HL-60/S4 (cell line): Measurements from ENCODE around the gene LAMC3.

ENCODE experiments used
- in situ Hi-C: fragments of 300-500 bp; cut with MboI; formaldehyde crosslinking; loops from 2 replicates; pipeline ENCODE4 v1.14.3; 2022; ENCODE audit warnings: low sequenced_read_pairs

The LAMC3 gene

DNA sequence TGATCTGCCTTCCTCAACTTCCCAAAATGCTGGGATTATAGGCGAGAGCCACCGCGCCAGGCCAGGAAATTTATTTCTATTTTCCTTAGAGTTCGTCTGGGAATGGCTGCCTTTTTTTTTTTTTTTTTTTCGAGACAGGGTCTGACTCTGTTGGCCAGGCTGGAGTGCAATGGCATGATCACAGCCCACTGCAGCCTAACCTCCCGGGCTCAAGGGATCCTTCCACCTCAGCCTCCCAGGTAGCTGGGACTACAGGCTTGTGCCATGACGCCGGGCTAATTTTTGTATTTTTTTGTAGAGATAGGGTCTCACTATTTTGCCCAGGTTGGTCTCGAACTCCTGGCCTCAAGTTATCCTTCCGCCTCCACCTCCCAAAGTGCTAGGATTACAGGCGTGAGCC is 888 bp upstream of the LAMC3 start:
- in situ Hi-C loops, result no loop called here

DNA sequence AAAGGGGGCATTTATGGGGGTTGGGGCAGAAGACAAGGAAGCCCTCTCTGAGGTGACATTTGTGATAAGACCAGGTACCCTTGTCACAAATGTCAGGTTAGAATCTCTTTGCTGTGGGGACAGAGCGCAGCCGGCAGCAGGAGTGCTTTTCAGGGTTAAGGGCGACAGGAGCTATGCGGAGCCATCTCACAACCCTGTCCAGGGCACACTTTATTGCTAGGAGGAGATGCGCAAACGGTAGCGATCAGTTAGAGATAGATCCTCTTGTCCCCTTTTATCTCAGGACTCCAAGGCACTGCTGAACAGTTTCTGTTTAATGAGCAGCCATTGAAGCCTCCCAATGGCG is 438 bp upstream of the LAMC3 start:
- in situ Hi-C loops, result no loop called here

DNA sequence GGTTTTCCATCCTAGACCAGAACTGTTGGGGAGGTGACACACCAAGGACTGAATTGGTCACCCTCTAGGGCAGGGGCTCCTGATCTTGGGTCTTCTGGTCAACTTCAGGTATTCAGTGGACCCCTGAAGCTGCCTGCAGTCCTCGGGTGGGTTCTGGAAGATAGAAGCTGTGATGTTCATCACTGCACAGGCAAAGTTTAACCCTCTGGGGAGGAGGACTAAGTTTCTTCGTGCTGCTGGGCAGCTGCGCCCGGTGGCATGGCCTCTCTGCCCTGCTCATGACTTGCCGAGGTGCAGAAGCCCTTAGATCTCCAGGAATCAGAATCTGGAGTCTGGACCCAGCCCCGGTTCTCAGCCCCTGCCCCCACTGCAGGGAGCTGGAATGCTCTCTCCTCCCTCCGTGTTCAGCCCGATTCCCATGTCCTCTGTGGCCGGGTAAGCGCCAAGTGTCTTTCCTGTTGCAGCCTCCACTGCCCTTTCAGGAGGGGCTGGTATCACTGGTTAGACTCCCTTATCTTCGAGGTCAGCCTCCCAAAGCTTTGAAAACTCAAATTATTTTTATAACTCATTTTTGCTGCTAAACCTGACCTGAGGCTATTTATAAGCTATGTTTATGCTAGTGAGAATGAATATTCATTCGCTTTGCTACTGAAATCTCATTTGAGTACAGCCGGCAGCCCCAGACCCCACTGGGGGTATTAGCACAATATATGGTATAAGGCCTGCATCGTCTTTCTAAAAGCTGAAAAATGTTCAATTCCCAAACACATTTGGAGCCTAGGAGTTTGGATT is 1.7 kb downstream of the LAMC3 start:
- in situ Hi-C loops, result no loop called here

DNA sequence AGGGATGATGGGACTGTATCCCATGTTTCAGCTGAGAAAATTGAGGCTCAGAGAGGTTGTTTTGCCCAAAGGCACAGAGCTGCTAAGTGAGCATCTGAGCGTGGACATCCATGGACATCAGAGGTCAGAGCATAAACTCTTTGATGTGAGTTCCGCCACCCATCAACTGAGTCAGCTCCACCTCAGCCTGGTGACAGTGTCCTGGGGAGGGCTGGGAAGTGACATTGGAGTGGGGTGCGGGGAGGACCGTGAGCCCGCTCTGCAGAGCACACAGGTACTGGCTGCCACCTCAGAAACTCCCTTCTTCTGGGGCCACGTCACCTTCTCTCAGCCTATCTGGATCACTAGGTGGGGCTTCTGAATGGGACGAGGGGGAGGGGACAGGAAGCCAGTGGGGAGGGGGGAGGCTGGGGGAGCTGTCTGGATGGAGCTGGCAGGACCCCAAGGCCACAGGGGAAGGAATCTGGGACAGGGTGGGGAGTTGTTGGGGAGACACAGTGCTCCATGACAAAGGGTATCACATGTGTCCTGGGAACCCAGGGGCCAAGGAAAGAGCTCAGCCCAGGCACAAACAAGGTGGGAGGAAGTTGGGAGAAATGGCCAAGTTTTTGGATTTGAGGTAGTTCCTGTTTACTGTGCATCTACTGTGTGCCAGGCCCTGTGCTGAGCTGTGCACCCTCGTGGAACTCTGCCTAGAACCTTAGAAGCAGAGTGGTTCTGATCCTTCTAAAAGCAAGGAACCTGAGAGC is 2.5 kb downstream of the LAMC3 start:
- in situ Hi-C loops, result no loop called here

DNA sequence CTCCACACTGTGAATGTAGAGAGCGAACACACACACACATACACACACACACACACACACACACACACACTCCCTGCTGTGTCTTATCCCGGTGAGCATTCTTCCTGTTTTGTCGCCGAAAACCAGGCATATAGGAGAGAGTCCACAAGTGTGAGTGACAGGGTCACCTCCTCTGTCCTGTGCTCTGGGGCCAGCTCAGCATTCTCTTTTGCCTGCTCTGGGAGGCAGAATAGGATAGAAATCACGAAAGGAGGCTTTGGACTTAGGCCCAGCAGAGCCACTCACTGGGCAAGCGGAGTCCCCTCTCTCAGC is 3.0 kb downstream of the LAMC3 start:
- in situ Hi-C loops, result no loop called here

DNA sequence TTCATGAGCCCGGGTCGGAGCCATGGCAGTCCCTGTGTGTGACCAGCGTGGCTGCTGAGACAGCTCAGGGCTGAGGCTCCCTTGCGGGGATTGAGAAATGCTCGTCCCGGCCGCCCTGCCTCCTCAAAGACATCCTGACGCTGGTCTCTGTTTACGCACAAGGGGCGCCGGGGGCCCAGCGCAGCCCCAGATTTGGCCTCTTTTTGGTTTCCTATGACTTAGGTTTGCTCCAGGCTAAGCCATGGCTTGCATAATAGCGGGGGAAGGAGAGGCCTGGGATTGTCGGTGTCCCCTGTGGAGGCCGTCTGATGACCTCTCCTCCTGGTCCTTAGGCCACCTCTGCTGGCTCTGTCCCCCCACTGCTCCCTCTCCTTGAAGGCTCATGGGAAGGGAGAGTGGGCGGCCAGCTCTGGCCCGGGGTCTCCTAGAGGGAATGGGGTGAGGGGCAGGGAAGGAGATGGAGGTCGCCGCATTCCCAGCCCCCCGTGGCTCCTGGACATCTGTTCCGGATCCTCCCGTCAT is 3.5 kb downstream of the LAMC3 start:
- in situ Hi-C loops, result no loop called here

DNA sequence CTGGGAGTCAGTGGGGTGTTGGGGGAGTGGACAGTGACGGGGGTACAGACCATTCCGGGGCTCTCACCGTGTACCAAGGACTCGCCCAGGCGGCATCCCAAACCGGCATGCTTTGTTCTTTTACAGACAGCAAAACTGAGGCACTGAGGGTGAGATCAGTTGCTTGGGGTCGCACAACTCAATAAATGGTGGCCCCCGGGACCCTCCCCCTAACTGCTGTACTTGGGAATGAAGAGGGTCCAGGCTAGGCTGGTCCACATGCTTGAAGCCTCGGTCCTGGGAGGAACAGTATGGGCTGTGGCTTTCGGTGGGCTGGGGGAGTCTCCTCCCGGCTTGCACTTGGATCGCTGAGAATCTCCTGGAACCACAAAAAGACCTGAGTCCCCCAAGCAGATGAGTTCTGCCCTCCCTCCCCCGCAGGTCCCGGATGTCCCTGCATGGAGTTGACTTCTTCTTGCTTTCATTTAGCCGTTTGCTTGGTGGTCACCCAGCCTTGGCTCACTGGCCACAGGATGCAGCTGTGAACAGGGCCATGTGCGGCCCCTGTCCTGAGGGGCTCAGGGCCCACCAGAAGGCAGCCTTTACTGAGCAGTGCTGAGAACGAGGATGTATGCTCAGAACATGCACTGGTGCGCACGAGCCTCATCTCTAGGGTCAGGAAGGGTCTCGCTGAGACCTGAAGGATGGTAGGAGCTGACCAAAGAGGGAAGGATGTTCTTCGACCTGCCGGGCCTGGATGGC is 4.2 kb downstream of the LAMC3 start:
- in situ Hi-C loops, result no loop called here

DNA sequence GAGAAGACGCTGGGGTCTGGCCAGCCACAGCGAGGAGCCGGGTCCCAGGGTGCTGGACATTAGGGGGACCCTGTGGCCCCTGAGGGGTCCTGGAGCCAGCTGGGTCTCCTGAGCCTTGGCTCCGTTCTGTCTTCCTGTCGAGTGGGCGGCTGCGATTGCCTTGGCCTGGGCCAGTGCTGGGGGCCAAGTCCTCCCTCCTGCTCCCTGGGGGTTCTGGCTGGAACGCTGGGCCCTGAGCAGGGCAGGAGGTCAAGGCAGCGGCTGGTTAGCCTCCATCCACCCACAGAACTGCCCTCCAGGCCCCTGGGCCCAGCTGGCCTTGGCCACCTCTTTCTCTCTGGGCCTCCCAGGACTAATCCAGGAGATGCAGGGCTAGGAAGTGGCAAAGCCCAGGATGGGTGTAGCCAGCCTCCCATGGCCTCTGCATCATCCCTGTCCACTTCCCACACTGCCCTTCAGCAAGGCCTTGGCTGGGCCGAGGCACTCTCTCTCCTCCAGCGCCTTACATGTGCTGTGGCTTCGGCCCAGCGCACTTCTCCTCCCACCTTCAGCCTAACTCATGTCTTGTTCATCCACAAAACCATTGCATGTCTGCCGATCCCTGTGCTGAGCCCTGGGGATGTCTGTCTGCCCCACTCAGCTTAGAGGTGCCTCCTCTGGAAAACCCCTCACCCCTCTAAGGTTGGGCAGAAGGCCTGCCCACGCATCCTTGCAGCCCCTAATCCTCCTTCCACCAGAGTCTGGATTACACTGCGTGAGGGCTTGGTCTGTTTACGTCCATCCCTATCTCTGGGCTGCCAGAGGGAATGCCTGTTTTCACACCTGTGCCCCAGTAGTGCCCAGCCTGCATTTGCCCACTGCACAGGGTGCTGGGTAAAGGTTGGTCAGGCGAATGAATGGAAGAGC is 5.0 kb downstream of the LAMC3 start:
- in situ Hi-C loops, result no loop called here

DNA sequence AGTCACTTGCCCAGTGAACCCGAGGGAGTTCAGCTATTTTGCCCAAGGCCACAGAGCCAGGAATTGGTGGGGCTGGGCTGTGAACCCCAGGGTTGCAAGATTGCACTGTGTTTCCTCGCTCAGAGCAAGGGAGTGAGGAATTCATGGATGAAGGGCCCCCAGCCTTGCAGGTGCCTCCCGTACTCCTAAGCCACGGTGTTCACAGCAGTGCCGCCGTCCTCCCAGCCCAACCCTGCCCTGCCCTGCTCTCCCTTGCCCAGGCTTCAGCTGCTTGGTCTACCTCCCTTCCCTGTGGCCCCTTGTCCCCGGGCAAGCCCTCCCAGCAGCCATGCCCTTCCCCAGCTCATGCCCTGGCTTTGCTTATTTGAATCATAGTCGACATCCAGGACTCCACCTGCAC is 6.1 kb downstream of the LAMC3 start:
- in situ Hi-C loops, result no loop called here

DNA sequence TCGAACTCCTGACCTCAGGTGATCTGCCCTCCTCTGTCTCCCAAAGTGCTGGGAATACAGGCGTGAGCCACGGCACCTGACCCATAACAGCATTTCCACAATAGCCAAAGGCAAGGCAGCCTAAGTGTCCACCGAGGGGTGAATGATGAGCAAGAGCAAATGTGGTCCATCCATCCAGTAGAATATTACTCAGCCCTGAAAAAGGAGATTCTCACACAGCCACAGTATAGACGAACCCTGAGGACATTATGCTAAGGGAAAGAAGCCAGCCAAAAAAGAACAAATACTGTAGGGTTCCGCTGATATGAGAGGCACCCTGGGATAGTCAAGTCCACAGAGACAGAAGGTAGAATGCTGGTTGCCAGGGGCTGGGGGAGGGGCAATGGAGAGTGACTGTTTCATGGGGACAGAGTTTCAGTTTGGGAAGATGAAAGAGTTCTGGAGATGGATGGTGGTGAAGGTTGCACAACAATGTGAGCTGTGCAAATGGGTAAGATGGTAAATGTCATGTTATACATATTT is 7.0 kb downstream of the LAMC3 start:
- in situ Hi-C loops, result no loop called here

DNA sequence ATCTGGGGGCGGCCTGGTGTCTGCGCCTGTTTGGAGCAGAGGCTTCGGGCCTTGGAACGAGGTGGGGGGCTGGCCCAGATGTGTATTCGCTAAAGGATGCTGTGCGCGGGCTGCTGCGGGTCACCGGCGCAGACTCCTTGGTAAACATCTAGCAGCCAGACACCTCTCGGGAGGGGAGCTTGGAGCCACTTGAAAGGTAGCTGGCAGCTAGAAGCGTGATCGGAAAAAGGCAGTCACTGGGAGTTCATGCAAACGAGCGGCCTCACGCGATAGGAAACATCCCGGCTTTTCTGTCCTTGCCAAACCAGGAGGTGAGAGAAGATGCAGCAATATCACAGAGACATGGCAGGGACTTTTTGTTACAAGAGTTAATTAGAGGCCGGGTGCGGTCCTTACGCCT is 8.1 kb downstream of the LAMC3 start:
- in situ Hi-C loops, result no loop called here

DNA sequence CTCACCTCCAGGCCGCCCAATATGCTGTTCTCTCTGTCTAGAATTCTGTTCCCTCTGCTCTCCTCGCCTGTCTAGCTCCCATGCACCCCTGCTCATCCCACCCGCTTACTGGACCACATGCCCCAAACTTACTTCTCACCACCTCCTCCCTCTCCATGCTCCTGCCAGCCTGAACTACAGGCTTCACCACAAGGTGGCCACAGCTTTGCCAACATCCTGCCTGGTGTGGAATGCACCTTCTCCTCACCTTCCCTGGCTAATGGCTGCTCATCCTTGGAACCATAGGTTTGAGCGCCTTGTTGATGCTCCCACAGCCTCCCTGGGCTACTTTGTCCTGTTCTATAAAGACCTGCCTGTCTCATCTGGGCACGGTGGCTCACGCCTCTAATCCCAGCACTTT is 9.6 kb downstream of the LAMC3 start:
- in situ Hi-C loops, result no loop called here

DNA sequence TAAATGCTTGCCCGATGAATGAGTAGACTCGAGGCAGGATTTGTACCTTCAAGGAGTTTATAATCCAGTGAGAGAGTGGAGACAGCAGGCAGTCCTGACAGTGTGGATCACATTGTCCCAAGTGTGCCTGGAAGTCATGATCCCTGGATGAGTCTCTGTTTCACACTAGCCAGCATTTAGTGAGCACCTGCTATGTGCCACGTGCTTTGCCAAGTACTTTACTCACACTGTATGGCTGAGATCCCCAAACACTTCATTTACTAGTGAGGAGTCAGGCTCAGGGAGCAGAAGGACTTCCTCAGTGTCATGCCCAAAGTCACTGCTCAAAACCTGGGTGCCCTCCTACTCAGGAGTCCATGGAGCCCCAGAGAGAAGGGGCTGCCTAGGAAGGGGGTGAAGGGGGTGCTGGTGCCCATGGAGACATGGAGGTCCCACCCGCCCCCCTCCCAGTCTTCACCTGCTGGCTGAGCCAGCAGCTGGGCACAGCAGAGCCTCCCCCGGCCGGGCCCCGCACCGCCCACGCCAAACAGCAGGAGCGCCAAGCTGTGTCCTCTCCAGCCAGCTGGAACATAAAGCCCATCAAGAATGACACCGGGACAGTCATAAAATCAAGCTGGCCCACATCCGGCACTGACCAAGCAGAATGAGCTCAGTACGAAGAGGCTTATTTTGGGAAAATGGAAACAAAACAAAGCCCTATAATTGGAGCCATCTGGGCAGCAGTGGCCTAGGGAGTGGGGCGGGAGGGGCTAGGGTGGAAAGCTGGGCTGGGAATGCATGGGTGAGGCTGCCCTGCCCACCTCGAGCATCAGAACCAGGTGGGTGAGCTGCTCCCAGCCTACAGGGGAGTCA is 10.6 kb downstream of the LAMC3 start:
- in situ Hi-C loops, result no loop called here

DNA sequence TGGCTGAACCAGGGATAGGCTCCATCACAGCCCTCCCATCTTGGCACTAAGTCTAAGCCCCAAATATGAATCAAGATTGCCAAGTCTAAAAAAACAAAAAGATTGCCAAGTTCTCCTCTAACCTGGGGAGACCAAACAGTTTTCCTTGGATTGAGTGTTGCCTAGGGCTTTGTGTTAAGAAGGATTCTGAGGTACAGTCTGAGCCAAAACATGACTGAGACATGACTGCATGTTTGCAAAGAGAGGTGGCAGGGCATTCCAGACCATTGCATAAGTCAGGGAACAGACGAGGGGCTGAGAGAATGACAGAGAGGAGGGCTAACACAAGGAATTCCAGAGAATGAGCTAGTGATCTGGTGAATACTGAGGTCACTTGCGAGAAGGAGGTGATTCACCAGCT is 11.4 kb downstream of the LAMC3 start:
- in situ Hi-C loops, result no loop called here

DNA sequence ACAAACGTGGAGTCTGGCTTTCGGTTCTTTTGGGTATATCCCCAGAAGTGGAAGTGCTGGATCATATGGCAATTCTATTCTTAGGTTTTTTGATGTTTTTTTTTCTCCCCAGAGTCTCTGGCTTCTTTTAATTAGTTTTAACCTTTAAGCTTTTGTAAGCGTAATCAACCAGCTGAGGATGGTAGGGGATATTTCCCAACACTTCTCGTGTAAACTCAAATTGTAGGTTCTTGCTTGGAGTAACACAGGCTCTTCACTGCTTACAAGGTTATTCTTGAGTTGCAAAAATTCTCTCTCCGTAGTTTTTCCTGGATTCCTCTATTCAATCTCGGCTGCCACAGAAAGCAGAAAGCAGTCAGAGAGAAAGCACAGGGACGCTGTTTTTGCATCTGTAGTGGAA is 11.9 kb downstream of the LAMC3 start:
- in situ Hi-C loops, result no loop called here

DNA sequence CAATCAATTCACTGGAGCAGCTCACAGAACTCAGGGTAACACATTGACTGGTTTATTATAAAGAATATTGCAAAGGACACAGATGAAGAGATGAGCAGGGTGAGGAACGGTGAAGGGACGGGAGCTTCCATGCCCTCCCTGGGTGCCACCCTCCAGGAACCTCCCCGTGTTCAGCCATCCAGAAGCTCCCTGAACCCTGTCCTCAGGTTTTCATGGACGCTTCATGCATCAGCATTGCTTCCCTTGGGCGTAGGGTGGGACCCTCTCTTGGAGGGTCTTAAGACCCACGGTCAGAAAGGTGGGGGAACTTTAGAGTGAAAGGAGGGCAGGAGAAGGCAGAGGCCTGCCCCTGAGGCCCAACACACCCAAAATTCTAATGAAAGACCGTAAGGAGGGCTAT is 12.8 kb downstream of the LAMC3 start:
- in situ Hi-C loops, result no loop called here

DNA sequence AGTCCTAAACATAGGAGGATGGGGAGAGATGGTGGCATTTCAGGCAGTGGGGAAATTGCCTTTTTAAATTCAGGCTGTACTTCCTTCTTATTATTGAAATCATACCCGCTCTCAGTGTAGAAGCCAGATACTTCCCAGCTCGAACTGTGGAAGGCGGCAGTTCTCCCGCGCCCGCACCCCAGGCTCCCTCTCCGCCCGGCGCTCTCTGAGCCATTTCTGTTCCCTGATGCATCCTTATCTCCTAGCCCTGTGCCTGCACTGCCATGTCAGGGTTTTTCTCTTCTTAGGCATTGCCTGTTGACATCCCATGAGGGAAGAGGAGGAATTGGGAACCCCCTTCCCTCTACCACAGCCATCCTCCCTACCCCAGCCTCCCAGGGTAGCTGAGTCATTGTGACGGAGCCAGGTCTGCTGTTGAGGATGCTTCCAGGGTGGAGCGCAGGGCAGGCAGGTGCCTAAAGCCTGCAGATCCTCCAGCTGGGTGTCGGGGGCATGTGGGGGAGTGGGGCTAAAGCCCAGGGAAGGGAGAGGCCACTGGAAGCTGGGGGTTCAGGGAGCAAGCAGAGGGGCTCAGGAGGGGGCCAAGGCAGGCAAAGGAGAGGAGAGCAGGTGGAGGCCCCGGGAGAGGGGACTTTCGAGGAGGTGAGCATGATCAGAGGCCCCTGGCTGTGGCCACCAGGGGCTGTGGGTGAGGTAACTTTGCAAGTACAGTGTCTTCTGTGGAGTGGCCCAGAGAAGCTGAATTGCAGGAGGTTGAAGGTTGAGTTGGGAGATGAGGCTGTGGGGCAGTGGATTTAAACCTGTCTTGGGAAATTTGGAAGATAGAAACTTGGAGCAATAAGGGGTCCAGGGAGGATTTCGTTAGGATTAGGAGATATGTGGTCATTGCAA is 16.2 kb downstream of the LAMC3 start:
- in situ Hi-C loops, result no loop called here

DNA sequence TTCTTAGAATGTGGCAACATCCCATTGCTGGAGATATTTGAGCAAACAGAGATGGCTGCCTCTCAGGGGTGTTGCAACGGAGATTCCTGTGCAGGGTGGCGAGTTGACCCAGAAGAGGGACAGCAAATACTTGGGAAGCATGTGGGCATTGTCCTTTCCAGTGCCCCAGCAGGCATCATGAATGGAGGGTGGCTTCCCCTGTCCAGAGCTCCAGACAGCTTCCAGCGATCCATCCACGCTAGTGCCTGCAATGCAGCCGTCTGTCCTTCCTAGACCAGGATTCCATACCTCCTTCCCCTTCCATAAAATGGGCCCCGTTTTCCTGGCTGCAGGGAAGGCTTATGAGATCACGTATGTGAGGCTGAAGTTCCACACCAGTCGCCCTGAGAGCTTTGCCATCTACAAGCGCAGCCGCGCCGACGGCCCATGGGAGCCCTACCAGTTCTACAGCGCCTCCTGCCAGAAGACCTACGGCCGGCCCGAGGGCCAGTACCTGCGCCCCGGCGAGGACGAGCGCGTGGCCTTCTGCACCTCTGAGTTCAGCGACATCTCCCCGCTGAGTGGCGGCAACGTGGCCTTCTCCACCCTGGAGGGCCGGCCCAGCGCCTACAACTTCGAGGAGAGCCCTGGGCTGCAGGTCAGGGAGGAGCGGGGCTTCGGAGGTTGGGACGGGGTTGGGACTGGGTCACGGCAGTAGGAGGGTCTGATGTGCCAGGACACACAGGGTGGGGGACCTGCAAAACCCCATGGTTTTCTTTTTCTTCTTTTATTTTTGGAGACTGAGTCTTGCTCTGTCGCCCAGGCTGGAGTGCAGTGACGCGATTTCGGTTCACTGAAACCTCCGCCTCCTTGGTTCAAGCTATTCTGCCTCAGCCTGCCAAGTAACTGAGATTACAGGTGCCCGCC is 17.2 kb downstream of the LAMC3 start:
- in situ Hi-C loops, result no loop called here
